Activated CD4-positive, CD25-positive, alpha-beta regulatory T cell treated with anti-CD3 and anti-CD28 coated beads, Interleukin-2, amount 50 U/mL, for 24 hours (primary cell): ENCODE results near the gene ARL2BP.
A peak's percentile ranks its signal among the peaks of the same experiment; 100 is the strongest.

Experiments used
- ATAC-seq, 2 donors: fragments of 150-1000 bp; cut with Tn5 transposase; one replicate each; pipeline ENCODE4 v1.10.0; 2021; ENCODE audit warnings: mild to moderate bottlenecking in 1 of 2, moderate library complexity in 1 of 2

The ARL2BP gene

GRCh38 chr16:57283214-57283958 is 38.3 kb downstream of the ARL2BP start:
- no peak for ATAC-seq

DNA sequence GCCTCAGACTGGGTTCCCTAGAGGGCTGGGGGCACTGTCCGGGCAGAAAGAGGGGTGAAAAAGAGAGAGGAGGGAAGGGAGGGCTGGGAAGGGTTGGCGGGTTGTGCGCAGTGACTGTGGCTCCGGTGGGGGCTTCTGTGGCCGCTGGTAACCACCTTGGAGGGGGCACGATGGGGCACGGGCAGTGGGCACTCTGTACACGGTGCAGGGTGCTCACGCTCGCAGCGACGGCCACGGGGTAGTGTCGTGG is 38.8 kb downstream of the ARL2BP start:
- ATAC-seq: no peak

DNA sequence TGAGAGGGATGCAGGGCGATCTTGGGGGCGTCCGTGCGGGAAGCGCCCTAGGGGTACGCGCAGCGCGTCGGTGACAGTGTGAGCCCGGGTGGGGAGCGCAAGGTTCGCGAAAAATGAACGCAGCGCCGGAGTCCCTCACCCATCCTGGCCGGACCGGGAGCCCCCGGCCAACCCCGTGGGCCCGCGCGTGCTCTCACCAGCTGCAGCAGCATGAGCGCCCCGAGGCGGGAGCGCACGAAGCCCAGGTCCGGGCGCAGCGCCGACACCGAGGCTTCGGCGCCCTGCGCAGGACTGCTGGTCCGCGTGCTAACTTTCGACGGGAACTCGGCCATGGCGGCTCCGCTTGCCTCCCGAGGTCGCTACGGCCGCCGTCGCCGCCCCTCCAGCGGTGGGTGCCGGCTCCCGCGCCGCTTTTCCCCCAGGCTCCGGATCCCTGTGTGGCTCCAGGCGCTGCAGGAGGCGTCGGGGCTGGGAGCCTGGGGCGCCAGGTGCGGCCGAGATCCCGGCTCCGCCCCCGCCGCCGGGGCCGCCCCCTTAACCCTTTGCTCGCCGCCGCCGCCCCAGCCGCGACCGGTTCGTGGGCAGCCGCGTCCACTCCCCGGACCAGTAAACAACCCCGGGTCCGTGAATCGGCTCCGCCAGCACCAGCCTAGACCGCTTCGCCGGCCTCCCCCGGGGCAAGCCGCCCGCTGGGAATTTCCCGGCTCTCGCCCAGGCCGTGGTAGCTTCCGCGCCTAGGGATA is 39.3 kb downstream of the ARL2BP start, which contains the start of gene PLLP:
Gene PLLP (minus strand): TSS at position 464 of the 743 bp plus-strand sequence. CDS start 132 bp downstream, at position 332.
- peak; percentile 54 to 59 for ATAC-seq

DNA sequence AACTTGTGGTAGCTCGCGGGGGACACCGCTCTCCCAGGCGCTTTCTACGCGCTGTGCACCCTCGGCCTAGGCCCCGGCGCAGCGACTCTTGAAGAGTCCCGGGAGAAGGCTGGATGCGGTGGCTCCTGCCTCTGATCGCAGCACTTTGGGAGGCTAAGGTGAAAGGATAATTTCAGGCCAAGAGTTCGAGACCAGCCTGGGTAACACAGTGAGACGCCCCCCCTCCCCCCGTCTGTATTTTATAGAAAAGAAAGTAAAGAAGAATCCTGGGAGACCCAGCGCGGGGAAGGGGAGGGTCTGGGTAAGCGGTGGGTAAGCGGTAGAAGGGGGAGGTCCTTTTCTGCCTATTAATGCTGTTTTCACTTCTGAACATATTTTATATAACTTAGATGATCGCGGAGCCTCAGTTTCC is 39.9 kb downstream of the ARL2BP start:
- peak in 1 of 2 donors; percentile 36 for ATAC-seq

DNA sequence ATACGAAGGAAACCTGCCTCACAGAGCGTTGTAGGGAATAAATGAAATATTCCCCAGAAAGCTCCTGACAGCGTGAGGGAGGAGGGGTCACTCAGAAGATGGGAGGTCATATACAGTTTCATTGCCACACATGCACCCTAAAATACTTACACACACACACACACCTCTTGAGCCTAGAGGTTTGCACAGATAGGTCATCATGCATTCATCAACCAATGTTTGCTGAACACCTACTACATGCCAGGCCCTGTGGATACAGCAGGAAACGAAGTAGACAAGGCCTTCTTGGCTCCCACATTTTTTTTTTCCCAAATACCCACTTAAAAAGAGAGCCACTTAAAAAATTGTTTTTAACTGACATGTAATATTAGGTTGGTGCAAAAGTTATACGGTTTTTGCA is 40.3 kb downstream of the ARL2BP start:
- ATAC-seq: no peak

- peak in 1 of 2 donors; percentile 33 for ATAC-seq
Observed at GRCh38 chr16:57289391-57290257, 44.6 kb downstream of the ARL2BP start.

GRCh38 chr16:57297856-57298255 is 52.8 kb downstream of the ARL2BP start:
- ATAC-seq: no peak

- ATAC-seq: peak; percentile 18 to 19
Observed at GRCh38 chr16:57299009-57299718, 54.1 kb downstream of the ARL2BP start.

DNA sequence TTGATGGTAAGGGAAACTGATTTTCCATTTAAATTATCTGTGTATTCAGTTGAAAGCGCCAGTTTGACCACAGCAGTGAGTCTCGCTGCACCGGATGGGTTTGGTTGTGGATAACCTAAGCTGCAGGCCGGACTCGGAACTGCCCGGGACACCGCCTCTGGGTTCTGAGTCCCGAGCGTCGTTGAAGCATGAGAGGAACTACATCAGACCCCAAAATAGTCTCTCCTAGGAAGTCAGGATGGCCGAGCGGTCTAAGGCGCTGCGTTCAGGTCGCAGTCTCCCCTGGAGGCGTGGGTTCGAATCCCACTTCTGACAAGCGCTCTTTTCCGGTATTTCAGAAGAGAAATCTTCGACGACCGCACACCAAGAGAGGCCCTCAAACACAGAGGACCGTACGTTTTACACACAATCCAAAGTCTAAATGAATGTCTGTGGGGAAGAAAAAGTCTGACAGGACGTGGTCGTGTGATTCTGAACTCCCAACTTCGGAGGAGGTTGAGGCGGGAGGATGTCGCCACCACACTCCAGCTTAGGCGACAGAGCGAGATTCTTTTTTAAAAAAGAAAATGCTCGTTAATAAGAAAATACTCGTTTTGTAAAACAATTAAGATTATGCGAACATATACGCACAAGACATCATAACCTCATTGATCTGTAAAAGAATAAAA is 54.8 kb downstream of the ARL2BP start:
- peak; percentile 66 to 69 for ATAC-seq

- ATAC-seq: peak; percentile 83
Observed at GRCh38 chr16:57300387-57301125, 55.5 kb downstream of the ARL2BP start.

DNA sequence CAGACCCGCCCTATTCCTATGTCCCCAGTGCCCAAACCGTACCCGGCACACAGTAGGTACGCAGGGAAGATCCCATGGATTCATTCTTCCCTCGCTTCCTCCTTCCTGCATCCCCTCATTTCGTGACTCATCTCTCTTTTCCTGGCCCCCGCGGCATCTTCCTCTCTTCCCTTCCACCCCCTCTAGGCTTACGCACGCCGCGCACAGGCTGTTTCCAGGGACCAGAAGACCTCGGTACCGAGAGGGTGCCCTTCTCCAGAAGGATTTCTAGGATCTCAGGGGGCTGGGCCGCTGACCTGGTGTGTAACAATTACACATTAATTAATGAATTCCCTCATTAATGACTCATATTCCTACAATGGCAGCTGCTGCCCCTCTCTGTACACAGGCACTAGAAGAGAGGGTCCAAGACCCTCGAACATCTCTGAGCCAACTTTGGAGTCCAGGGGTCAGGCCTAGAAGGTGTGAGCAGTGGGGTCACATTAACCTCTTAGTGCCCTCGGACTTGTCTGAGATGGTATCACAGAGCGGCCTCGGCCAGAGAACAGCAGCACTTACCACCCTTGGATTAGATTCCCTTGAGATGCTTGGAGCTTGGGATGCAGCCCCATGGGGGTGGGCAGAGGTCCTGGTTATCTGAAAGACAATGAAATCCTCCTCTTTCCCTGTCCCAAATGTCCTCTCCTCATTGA is 56.2 kb downstream of the ARL2BP start:
- ATAC-seq: no peak
